A673 (cell line): Measurements from ENCODE around the gene PTPN18.

Source experiments
- EZH2 ChIP-seq: fragments of 200-600 bp; sonication (generic); IDR thresholded peaks from 2 replicates; pipeline ENCODE4 v1.6.1; 2017; ENCODE audit warnings: borderline replicate concordance, low read depth, mild to moderate bottlenecking, mixed read lengths, antibody characterized with exemption, low read length; ENCODE audit not compliant: poor library complexity, severe bottlenecking
- TF ChIP-seq, protein P1 (sequence below): fragments of 300-800, 200-600 bp; sonication (generic); conservative IDR thresholded peaks from 2 replicates; pipeline ENCODE4 v1.5.1; 2017; ENCODE audit warnings: low read depth, mild to moderate bottlenecking, antibody characterized with exemption, low read length, moderate library complexity, mixed read lengths

DNA sequence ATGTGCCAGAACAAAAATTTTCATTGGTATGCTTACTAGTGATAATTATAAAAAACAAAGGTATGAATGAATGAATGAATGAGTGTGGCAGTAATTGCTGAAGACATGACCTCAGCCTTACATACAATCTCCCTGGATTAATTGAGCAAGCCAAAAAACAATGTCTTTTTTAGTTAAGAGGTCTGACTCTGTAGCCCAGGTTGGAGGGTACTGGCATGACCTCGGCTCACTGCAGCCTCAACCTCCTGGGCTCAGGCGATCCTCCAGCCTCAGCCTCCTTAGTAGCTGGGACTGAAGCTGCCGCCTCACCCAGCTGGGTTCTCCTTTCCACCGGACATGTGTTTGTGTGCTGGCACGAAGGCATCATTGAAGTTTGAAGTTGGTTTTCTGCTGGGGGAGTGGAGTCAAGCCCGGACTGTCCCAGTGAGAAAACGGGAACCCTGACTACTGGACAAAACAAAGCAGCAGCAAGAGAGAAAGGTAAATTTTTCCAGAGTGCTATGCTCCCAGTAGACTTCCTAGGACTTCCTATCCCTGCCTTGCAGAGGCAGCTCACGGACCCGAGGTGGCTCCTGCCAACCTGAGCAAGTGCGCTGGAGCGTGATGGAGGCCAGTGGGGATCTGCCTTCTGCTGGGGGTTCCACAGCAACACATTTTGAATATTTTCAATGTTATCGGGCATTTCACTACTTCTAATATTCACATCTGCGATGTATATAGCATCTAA lies 19.5 kb upstream of the PTPN18 start:
- no peak for TF ChIP-seq EZH2
- TF ChIP-seq, protein P1, sequence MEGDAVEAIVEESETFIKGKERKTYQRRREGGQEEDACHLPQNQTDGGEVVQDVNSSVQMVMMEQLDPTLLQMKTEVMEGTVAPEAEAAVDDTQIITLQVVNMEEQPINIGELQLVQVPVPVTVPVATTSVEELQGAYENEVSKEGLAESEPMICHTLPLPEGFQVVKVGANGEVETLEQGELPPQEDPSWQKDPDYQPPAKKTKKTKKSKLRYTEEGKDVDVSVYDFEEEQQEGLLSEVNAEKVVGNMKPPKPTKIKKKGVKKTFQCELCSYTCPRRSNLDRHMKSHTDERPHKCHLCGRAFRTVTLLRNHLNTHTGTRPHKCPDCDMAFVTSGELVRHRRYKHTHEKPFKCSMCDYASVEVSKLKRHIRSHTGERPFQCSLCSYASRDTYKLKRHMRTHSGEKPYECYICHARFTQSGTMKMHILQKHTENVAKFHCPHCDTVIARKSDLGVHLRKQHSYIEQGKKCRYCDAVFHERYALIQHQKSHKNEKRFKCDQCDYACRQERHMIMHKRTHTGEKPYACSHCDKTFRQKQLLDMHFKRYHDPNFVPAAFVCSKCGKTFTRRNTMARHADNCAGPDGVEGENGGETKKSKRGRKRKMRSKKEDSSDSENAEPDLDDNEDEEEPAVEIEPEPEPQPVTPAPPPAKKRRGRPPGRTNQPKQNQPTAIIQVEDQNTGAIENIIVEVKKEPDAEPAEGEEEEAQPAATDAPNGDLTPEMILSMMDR: no peak
